IPS-NIHi11 (cell line): Measurements from ENCODE around the gene MPL.
A peak's percentile ranks its signal among the peaks of the same experiment; 100 is the strongest.

ENCODE experiments used
- DNase-seq: peaks from one replicate; pipeline ENCODE4 v3.0.0; 2012; ENCODE audit warnings: mixed read lengths, low spot score

MPL gene

DNA sequence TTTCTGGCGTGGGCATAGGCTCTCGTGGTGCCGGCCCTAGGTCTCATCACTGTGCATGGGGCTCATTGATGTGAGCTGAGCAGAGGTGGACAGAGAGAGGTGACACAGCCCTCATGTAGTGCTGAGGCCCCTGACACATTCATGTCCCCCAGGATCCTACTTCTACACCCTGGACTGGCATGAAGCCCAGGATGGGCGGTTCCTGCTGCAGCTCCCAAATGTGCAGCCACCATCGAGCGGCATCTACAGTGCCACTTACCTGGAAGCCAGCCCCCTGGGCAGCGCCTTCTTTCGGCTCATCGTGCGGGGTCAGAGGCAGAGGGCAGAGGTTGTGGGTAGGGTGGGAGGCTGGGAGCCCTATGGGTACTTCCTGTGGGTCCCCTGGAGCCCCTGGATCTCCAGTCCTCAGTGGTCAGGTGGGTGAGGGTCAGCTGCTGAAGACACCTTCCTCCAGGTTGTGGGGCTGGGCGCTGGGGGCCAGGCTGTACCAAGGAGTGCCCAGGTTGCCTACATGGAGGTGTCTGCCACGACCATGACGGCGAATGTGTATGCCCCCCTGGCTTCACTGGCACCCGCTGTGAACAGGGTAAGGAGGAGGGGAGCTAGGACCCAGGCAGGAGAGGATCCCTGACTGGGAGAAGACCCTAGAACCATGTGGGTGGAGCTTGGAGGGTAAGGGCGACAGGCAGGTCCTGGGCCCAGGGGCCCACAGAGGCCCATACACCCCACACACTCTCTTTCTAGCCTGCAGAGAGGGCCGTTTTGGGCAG is 30.7 kb upstream of the MPL start:
- no peak for DNase-seq

DNA sequence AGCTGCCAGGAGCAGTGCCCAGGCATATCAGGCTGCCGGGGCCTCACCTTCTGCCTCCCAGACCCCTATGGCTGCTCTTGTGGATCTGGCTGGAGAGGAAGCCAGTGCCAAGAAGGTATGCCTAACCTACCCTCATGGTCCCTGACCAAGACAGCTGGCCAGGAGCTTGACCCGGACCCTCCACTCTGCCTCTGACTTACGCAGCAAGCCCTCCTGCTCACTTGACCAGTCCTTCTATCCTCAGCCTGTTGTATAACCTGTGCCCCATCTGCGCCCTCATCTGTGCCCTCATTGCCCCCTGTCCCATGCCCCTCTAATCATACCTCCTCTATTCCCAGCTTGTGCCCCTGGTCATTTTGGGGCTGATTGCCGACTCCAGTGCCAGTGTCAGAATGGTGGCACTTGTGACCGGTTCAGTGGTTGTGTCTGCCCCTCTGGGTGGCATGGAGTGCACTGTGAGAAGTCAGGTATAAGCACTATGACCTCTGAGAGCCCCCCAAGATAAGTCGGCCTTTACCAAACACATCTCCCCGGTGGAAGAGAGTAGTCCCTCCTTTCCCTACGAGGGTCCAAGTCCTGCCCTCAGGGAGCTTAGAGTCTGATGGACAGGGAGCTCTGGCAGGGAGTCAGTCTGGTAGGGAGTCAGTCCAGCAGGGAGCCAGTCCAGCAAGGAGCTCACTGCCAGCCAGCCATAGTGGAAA is 30.0 kb upstream of the MPL start:
- DNase-seq, result no peak

DNA sequence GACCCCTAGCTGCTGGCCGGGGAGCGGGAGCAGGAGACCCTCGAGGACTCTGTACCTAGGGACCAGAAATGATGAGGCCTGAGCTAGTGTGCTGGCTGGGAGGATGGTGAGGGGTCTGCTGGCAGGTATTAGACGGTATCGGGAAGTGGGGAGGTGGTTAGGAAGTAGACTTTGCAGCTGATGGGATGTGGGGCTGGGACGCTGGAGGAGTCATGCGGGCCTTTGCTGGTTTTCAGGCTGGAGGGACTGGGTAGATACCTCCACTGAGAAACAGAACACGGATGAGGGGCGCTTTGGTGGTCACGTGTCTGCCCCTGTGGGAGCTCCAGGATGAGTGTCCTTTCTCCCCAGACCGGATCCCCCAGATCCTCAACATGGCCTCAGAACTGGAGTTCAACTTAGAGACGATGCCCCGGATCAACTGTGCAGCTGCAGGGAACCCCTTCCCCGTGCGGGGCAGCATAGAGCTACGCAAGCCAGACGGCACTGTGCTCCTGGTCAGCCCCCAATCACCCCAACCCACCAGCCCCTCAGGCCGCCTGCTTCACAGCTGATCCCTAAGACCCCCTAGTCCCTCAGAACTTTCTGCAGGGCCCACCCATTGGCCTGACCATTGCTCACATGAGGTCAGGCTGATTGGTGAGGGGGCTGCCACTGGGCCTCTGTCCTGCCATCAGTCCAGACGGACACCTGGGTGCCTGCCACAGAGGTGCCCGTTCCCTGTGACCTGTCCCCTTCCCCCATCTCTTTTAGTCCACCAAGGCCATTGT is 28.8 kb upstream of the MPL start:
- DNase-seq, result no peak

DNA sequence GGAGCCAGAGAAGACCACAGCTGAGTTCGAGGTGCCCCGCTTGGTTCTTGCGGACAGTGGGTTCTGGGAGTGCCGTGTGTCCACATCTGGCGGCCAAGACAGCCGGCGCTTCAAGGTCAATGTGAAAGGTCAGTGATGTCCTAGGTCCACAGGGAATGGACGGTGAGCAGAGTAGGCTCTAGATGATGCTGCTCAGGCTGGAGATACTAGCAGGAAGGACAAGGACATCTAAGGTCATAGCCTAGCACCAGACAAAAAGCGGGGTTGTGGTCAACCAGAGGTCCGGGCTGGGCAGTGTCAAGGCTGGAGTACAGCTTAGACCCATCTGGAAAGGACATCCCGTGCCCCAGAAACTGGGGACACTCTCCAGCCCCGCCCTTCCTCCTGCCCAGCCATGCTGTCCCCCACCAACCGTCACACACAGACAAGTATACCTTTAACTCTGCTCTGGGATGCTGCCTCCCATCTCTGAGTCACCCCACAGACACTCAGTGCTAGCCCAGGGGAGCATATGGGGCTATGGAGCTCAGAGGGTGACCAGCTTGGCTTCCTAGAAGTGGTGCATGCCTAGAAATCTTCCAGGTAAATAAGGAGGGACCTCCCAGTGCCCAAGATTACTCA is 28.1 kb upstream of the MPL start:
- no peak for DNase-seq

DNA sequence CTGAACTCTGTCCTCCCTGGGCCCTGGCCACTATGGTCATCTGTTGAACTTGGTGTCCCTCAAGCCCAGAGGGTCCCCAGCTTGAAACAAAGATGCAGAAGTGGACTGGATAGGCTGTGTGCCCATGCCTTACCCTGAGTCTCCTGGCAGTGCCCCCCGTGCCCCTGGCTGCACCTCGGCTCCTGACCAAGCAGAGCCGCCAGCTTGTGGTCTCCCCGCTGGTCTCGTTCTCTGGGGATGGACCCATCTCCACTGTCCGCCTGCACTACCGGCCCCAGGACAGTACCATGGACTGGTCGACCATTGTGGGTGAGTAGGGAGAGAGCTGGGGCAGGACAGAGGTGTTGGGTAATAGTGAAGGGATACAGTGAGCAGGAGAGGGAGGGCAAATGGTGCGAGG is 26.1 kb upstream of the MPL start:
- DNase-seq, result no peak

DNA sequence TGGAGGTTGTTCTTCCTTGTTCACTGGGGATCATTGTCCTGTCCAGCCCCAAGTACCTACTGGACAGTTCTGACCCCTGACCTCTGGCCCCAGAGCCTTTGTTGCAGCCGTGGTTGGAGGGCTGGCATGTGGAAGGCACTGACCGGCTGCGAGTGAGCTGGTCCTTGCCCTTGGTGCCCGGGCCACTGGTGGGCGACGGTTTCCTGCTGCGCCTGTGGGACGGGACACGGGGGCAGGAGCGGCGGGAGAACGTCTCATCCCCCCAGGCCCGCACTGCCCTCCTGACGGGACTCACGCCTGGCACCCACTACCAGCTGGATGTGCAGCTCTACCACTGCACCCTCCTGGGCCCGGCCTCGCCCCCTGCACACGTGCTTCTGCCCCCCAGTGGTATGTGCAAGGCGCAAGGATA is 25.4 kb upstream of the MPL start:
- DNase-seq, result no peak

DNA sequence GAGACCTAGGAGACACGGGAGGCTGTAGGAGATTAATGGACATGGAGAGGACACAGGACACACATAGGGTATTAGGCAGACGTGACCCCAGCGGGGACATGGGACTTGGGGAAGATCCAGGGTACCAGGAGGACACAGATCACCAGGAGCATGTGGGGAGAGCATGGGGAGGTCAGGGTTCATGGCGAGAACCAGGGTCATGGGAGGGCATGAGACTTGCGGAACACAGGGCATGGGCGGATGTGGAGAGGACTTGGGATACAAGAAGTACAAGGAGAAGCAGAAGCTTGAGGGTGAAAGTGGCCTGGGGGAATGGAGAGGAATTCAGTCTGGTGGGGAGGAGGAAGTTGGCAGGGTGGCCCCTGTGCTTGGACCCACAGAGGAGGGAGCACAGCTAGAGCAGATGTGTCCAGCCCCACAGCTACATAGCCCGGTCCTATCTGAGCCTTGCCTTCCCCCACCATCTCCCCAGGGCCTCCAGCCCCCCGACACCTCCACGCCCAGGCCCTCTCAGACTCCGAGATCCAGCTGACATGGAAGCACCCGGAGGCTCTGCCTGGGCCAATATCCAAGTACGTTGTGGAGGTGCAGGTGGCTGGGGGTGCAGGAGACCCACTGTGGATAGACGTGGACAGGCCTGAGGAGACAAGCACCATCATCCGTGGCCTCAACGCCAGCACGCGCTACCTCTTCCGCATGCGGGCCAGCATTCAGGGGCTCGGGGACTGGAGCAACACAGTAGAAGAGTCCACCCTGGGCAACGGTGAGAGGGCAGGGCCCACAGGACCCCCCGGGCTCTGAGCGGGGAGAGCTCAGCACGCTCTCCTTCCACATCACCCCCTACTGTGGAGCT is 24.7 kb upstream of the MPL start:
- no peak for DNase-seq

DNA sequence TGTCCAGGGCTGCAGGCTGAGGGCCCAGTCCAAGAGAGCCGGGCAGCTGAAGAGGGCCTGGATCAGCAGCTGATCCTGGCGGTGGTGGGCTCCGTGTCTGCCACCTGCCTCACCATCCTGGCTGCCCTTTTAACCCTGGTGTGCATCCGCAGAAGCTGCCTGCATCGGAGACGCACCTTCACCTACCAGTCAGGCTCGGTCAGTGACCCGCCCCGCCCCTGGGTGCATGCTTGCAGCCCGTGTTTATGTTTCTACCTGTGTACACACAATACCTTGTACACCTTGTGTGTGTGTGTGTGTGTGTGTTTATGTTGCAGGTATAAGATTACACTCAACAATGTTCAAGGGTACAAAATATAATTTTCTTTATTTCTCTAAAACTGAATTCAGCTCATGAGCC is 23.8 kb upstream of the MPL start:
- DNase-seq, result no peak

DNA sequence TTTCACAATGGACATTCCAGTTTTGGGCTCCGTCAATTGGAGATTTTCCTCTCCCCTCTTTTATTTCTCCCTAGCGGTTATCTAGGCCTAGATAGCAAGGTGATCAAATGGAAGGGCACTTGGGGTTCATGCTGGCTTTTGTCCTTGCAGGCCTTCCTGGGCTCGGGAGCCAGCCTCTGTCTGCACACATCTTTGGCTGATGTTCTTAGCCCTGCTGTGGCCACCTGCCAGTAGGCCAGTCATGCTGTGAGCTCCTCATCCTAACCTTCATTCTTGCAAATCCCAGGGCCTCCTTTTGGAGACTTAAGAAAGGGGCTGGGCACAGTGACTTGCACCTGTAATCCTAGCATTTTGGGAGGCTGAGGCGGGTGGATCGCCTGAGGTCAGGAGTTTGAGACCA is 23.4 kb upstream of the MPL start:
- DNase-seq, result no peak

DNA sequence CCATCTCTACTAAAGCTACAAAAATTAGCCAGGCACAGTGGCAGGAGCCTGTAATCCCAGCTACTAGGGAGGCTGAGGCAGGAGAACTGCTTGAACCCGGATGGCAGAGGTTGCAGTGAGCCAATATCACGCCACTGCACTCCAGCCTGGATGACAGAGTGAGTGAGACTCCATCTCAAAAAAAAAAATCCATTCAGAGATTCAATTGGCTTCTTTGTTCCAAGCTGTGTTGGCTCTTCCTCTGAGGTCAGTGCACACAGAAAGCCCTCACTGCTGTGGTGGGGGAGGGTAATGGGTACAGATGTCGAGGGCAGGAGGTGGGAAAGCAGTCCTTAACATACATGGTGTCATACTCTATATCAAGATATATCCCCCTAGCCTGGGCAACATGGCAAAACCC is 22.1 kb upstream of the MPL start:
- no peak for DNase-seq

DNA sequence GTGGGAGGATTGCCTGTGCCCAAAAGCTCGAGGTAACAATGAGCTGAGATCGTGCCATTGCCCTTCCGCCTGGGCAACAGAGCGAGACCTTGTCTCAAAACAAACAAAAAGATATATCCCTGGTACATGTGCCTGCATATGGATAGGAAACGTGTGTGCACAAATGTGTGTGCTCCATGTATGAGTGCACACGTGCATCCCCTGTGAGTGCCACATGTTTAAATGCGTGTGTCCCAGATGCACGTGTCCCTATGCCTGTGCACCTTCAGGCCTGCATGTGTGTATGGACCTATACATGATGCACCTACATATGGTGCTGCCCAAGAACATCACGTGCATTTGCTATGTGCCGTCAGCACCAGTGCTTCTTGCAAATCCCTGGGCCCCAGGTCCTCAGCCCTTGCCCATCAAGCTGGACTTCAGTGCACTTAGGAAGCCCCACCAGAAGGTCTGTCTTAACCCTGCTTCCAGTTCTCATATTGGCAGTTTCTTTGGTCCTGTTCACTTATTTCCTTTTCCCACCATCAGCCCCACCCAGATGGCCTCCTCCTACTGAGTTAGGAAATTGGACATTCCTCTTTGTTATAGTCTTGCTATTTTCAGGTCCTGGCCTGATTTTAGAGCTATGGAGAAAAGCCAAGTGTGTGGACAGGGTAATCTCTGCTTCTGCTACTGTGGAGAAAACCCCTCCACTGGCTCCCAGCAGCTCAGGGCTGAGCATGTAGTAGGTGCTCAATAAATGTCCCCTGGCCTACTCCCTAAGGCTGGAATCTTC is 21.5 kb upstream of the MPL start:
- DNase-seq, result no peak

DNA sequence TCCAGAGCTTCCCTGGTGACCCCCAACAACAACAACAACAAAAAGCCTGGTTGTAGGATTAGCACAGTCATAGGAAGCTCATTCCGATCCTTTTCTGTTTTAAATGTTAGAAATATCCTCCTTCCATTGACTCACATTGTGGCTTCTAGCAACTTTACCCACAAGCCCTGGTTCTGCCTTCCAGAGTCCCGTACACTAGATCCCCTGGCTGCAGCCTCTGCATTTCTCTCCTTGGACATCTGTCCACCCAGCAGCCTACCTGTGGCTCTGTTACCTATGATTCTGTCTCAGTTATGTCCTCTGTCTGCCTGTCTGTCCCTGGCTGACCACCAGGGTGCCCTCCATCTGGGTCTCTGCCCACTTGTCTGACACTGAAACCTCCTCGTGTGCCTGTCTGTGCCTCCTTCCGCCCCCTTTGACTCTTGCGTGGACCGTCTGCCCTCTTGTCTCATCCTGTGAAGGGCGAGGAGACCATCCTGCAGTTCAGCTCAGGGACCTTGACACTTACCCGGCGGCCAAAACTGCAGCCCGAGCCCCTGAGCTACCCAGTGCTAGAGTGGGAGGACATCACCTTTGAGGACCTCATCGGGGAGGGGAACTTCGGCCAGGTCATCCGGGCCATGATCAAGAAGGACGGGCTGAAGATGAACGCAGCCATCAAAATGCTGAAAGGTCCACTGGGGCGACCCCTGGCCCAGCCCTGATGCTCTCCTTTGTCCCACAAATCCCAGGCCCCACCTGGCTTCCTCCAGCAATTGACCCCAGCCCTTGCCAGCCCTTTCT is 20.7 kb upstream of the MPL start:
- DNase-seq, result peak; percentile 58

DNA sequence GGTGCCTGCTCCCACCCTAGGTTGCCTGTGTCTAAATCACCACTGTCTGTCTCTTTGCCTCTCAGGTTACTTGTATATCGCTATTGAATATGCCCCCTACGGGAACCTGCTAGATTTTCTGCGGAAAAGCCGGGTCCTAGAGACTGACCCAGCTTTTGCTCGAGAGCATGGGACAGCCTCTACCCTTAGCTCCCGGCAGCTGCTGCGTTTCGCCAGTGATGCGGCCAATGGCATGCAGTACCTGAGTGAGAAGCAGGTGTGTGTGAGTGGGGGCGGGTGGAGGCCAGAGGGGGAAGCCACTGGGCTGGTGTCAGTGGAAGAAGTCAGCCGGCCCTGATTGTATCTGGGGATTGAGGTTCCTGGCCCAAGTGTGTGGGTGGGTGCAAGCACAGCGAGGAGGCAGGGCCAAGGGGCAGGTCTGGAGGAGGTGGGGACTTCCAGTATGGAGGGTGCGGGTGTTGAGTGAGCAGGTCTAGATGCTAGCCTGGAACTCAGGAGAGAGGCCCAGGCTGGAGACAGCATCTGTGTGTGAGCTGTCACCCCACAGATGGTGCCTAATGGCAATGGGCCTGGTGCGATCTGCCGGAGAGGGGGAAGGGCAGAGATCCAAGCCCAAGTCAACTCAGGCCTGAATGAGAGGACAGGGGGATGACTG is 19.7 kb upstream of the MPL start:
- no peak for DNase-seq

DNA sequence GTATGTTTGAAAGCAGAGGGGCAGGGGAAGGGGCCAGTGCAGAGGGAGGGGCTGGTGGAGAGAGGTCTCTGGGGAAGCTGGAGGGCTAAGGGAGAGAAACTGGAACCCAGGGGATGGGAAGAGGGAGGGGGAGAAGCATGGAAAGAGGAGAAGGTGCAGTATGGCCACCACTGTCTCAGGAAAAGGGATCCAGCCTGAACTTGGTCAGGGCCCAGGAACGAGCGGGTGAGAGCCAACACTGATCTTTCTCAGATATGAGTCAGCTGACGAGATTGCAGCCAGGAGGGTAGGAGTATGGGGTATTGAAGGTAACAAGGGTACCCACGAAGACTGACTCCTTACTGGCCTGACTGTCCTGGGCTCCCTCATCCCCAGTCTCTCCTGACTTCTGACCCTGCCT is 18.8 kb upstream of the MPL start:
- DNase-seq, result no peak

DNA sequence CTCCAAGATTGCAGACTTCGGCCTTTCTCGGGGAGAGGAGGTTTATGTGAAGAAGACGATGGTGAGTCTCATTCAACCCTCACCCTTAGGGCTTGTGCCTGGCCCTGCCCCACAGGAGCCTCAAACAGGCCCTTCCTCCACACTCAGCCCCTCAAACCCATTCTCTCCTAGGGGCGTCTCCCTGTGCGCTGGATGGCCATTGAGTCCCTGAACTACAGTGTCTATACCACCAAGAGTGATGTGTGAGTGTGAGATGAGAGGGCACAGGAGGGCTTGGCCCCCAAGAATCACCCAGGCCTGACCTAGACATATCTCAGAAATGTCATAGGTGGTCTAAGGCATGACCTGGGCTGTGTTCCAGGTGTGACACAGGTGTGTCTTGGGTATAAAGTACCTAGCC is 18.3 kb upstream of the MPL start:
- DNase-seq, result no peak

DNA sequence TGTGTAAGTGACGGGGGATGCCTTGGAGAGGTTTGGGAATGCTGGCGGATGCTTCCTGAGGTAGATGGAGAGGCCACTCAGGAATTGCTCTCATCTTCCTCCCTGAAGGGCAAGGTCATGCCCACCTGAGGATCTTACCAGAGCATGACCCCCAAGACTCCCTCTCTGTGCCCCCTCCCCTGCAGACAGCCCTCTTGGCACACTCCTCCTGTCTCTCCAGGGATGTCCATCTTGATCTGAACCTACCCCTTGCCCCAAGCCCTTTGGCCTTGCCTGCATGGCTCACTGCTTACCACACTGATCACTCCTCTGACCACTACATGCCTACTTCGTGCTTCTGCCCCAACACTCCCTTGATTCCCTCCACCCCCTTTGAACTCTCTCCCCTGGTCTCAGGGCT is 17.9 kb upstream of the MPL start:
- DNase-seq, result no peak

DNA sequence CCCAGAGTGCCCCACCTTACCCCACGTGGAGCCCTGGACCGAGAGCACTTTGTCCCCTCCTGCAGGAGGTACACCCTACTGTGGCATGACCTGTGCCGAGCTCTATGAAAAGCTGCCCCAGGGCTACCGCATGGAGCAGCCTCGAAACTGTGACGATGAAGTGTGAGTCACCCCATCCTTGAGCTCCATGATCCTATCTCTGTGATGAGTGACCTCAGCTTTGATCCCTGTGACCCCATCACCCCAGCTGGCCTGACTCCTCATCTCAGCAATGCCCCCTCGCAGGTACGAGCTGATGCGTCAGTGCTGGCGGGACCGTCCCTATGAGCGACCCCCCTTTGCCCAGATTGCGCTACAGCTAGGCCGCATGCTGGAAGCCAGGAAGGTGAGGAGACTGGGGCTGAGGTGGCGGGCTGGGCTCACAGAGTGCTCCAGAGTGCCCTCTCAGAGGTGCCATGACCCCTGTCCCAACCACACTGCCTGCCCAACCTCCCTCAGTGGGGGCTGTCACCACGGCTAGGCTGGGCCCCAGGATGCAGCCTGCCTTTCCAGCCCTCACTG is 16.2 kb upstream of the MPL start:
- DNase-seq, result no peak

DNA sequence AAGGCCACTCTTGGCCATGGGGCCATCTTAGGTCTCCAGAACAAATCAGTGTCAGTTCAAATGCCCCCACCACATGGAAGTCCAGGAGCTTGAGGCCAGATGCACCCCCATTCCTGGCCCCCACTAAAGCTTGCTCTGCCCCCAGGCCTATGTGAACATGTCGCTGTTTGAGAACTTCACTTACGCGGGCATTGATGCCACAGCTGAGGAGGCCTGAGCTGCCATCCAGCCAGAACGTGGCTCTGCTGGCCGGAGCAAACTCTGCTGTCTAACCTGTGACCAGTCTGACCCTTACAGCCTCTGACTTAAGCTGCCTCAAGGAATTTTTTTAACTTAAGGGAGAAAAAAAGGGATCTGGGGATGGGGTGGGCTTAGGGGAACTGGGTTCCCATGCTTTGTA is 15.1 kb upstream of the MPL start:
- no peak for DNase-seq

DNA sequence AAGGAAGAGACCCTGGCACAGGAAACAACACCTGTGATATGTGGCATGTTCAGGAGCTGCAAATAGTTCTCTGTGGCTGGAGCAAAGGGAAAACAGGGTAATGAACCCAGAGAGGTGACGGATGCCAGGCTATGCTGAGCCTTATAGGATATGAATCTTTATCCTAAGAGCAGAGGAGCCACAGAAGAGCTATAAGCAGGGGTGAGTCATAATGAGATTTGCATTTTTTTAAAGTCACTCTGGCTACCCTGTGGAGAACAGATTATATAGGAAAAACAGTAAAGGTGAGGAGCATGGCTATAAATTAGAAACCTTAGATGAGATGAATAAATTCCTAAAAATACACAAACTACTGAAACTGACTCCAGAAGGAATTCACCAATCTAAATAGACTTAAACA is 12.8 kb upstream of the MPL start:
- DNase-seq, result no peak
